Epithelial cell of esophagus (primary cell): ENCODE measurements around the gene GRIK3.
A peak's percentile ranks its signal among the peaks of the same experiment; 100 is the strongest.

ENCODE experiments used
- DNase-seq: peaks from one replicate; pipeline ENCODE4 v3.0.0; 2010; ENCODE audit warnings: low read depth
- H3K4me3 ChIP-seq: 2 replicates; pipeline ENCODE4 v1.5.1; 2011; ENCODE audit warnings: mild to moderate bottlenecking, low read length, control low read depth
- CTCF ChIP-seq: IDR thresholded peaks from 2 replicates; pipeline ENCODE4 v1.5.1; 2011; ENCODE audit warnings: low read depth, mild to moderate bottlenecking, low read length, control low read depth, inconsistent platforms; ENCODE audit not compliant: insufficient read depth; ENCODE audit errors: missing control alignments

Gene GRIK3

GRCh38 chr1:36971852-36972618 lies 62.3 kb downstream of the GRIK3 start:
- no peak overlapping the region for H3K4me3 ChIP-seq
- no peak for TF ChIP-seq CTCF
- no peak for DNase-seq

DNA sequence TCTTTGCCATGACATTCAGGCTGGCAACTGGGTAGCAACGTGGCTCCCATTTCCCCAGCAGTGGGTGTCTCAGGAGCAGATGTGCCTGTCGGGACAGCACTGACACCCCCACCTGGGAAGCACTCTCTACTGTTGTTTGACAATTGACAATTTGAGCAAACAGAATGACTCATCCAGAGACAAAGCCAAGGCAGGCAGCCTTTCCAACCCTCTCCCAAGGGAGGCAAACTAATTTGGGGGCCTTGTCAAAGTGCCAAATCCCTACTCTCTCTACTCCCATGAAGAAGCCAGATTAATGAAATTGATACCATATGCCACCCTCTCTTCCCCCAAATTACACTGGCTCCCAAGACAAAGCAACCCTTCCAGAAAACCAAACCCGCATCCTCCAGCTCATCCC lies 65.6 kb downstream of the GRIK3 start:
- no peak for DNase-seq
- H3K4me3 ChIP-seq, result no peak overlapping the region
- TF ChIP-seq CTCF, result no peak

DNA sequence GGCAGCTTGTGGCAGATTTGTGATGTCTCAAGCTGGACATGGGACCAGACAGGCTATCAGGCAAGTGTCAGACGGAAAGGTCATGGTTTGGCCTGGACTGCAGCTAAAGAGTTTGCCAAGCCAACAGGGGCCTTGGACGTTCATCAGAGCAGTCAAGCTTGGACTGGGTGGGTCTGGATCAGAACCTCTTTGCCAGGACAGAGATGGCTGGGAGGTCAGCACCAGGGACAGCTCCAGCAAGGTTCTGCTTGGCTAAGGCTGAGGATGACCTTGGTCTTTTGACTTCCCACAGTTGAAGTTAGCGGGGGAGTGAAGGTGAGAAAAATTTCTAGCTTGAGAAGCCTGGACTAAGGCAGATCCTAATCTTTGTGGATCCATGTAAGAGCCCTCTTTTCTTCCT lies 68.1 kb downstream of the GRIK3 start:
- H3K4me3 ChIP-seq, result no peak overlapping the region
- no peak for TF ChIP-seq CTCF
- peak; percentile 10 for DNase-seq

DNA sequence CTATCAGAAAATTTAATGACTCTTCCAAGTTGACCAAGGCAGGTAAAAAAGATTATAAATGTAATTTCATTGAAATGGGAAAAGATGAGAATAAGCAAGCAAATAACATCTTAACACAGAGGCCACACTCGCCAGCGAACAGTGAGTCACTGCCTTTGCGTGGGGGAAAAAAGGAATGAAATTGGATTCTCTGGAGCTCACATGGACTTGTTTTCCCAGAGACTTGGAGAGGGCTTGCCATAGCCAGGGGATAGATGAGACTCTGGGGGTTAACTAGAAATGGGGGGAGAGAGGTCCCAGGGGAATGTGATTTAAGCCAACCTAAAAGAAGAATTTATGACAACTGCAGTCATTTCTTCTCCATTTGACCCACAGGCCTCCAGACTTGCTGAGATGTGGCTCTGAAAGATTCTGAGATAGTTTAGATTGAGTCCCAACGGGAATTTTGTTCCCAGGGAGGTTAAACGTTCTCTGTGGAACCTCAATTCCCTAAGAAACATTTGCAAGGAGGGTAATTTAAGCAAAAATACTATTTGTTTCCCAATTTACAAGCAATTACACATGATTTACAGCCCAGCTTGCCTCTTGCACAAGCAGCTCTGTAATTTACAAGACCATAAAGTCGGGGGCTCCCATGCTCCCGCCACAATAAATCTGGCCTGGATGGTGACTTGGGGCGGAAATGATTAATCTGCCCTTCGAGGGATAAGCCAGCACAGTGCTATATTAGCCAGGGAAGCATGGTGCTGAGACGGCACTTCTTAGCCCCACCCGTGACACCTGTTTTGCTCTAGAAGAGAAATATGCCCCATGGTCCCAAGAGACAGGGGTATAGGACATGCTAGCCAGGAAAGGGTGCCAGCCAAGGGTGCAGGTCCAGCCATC lies 68.8 kb downstream of the GRIK3 start:
- H3K4me3 ChIP-seq, result no peak overlapping the region
- DNase-seq, result no peak
- TF ChIP-seq CTCF, result no peak

DNA sequence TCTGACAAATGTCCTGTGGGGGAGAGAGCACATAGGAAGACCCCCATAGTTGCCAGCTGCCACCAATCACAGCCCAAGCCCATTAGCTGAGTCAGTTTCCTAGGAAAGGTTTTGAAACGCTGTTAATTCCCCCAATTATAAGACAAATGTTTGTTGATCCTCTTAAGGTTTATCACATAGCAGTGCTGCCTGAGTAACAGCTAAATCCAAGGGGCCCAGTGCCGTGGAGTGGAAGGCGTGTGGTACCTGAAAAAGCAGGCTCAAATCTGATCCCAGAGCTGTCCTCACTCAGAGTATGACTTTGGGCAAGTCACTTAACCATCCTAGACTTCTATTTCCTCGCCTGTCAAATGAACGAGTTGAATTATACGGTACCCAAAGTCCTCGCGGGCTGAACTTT lies 69.5 kb downstream of the GRIK3 start:
- no peak for DNase-seq
- TF ChIP-seq CTCF, result no peak
- H3K4me3 ChIP-seq, result no peak overlapping the region

DNA sequence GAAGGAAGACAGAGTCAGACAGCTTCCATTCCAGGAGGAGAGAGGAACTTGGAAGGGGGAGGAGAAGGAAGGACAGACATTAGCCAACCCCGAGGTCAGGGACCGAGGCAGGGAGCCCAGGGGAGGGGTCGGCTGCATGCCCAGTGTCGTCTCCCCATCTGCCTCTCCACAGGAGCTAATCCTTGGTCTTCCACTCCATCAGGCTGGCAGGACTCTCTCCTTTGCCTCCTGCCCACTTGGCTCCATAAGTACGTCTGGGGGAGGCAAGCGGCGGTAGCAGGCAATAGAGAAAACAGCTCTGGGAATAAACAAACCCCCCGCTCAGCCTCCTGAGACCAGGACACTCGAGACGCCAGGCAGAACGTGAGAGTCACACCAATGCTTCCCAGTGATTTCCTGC lies 71.3 kb downstream of the GRIK3 start:
- no peak for TF ChIP-seq CTCF
- no peak for DNase-seq
- no peak overlapping the region for H3K4me3 ChIP-seq
